Spinal cord (tissue), 10 donors: ENCODE results near the gene PDZD2. TPM values are rescaled to one million over a fixed set of nuclear protein-coding genes. Genes with fewer than 3 reads are reported as not detected.
A peak's percentile ranks its signal among the peaks of the same experiment; 100 is the strongest.

ENCODE experiments used
- DNase-seq, 6 donors: peaks; one replicate each; pipeline versions ENCODE4 v3.0.0 to v3.0.0-alpha.2; 2013 to 2015; ENCODE audit warnings: low spot score in 6 of 6, low read depth in 4 of 6
- H3K27ac ChIP-seq: one replicate; pipeline ENCODE4 v1.5.1; 2013; ENCODE audit warnings: low read depth, low read length, control low read depth
- H3K27me3 ChIP-seq: one replicate; pipeline ENCODE4 v1.6.1; 2013; ENCODE audit warnings: low read length; ENCODE audit not compliant: control insufficient read depth, insufficient read depth
- H3K36me3 ChIP-seq: one replicate; pipeline ENCODE4 v1.6.1; 2013; ENCODE audit warnings: low read length; ENCODE audit not compliant: control insufficient read depth, insufficient read depth
- H3K4me1 ChIP-seq: one replicate; pipeline ENCODE4 v1.6.1; 2013; ENCODE audit warnings: low read length; ENCODE audit not compliant: control insufficient read depth, insufficient read depth
- H3K4me3 ChIP-seq: one replicate; pipeline ENCODE4 v1.5.1; 2013; ENCODE audit warnings: low read depth, low read length, control low read depth
- H3K9me3 ChIP-seq: one replicate; pipeline ENCODE4 v1.6.1; 2013; ENCODE audit warnings: low read length; ENCODE audit not compliant: control insufficient read depth, insufficient read depth
- WGBS: methylation state at CpG from one replicate; pipeline ENCODE4 v1.1.5; 2013; ENCODE audit warnings: missing lambda C conversion rate; ENCODE audit not compliant: insufficient coverage; 5-methylcytosine and 5-hydroxymethylcytosine counted together
- polyA plus RNA-seq, 2 donors: library from polyadenylated mRNA; unstranded; fragments of 120-200 nt; gene quantifications; one replicate each; pipeline ENCODE4 v1.2.1, GENCODE V29; 2013; ENCODE audit not compliant: insufficient read length in 2 of 2
- total RNA-seq, 2 donors: library from RNA; depleted of rRNA in 1 of 2; stranded (reverse); fragments of 120-200 nt in 1 of 2; fragments of >200 nt in 1 of 2; gene quantifications; one replicate each; pipeline versions ENCODE4 v1.2.3 to v1.2.4, GENCODE V29; 2013 to 2014
- donor health status: healthy.

Gene PDZD2
- total and polyA plus RNA-seq, 4 donors = 22.1 to 40.2 (median 34.9) TPM

- Histone ChIP-seq H3K36me3 (peaks cover 27% of the 10 kb centered on the region), H3K9me3 (no peaks in the 10 kb centered on the region), H3K4me3 (no peak overlapping the region), H3K4me1 (peaks cover 37% of the 10 kb centered on the region), H3K27me3 (no peaks in the 10 kb centered on the region), H3K27ac (peak overlapping the region; percentile 58)
- WGBS = 24% methylated on average over 2 of the region's 6 CpGs
- DNase-seq = peak; percentile 68 to 94 (median 75)
Observed at GRCh38 chr5:32100230-32100629, 461.3 kb downstream of the PDZD2 start.

- WGBS = 47% methylated on average over 6 of the region's 8 CpGs
- Histone ChIP-seq H3K4me1 (peaks cover 37% of the 10 kb centered on the region), H3K4me3 (no peak overlapping the region), H3K27ac (peak overlapping the region; percentile 58), H3K27me3 (no peaks in the 10 kb centered on the region), H3K36me3 (peaks cover 27% of the 10 kb centered on the region), H3K9me3 (no peaks in the 10 kb centered on the region)
- peak in 2 of 6 donors; percentile 24 to 43 for DNase-seq
Observed at GRCh38 chr5:32100691-32101302, 461.9 kb downstream of the PDZD2 start.

GRCh38 chr5:32102254-32102986, 463.5 kb downstream of the PDZD2 start:
- Histone ChIP-seq H3K36me3 (peaks cover 25% of the 10 kb centered on the region), H3K27me3 (no peaks in the 10 kb centered on the region), H3K9me3 (no peaks in the 10 kb centered on the region), H3K27ac (no peak overlapping the region), H3K4me1 (peaks cover 37% of the 10 kb centered on the region), H3K4me3 (no peak overlapping the region)
- no peak for DNase-seq
- 68% methylated on average over 8 of the region's 12 CpGs for WGBS

- no peaks in the 10 kb centered on the region for H3K9me3 ChIP-seq
- H3K27me3 ChIP-seq = no peaks in the 10 kb centered on the region
- no peak overlapping the region for H3K27ac ChIP-seq
- DNase-seq = no peak
- no peak overlapping the region for H3K4me3 ChIP-seq
- 95% methylated on average over 11 of the region's 12 CpGs for WGBS
- H3K4me1 ChIP-seq = peaks cover 27% of the 10 kb centered on the region
- H3K36me3 ChIP-seq = peaks cover 17% of the 10 kb centered on the region
Observed at GRCh38 chr5:32103521-32103920, 464.6 kb downstream of the PDZD2 start.

GRCh38 chr5:32107291-32107690, 468.4 kb downstream of the PDZD2 start:
- H3K27ac ChIP-seq = no peak overlapping the region
- 90% methylated on average over 2 of the region's 4 CpGs for WGBS
- H3K36me3 ChIP-seq = peaks cover 13% of the 10 kb centered on the region

GRCh38 chr5:32108167-32108566, 469.2 kb downstream of the PDZD2 start:
- no CpG with 5 or more reads among the region's 4 CpGs for WGBS
- Histone ChIP-seq H3K4me1 (no peaks in the 10 kb centered on the region), H3K27ac (no peak overlapping the region), H3K27me3 (no peaks in the 10 kb centered on the region), H3K36me3 (peaks cover 15% of the 10 kb centered on the region), H3K4me3 (no peak overlapping the region), H3K9me3 (no peaks in the 10 kb centered on the region)
- no peak for DNase-seq

More at GRCh38 chr5:32107291-32107690, 468.4 kb downstream of the PDZD2 start:
- Histone ChIP-seq H3K9me3 (no peaks in the 10 kb centered on the region), H3K4me1 (peaks cover under 1% of the 10 kb centered on the region), H3K4me3 (no peak overlapping the region), H3K27me3 (no peaks in the 10 kb centered on the region)
- DNase-seq = no peak

GRCh38 chr5:32109236-32109635, 470.3 kb downstream of the PDZD2 start:
- Histone ChIP-seq H3K27ac (no peak overlapping the region), H3K27me3 (no peaks in the 10 kb centered on the region), H3K4me1 (no peaks in the 10 kb centered on the region), H3K36me3 (peaks cover 10% of the 10 kb centered on the region), H3K4me3 (no peak overlapping the region), H3K9me3 (no peaks in the 10 kb centered on the region)
- 92% methylated on average over 4 of the region's 10 CpGs for WGBS
- no peak for DNase-seq

DNA sequence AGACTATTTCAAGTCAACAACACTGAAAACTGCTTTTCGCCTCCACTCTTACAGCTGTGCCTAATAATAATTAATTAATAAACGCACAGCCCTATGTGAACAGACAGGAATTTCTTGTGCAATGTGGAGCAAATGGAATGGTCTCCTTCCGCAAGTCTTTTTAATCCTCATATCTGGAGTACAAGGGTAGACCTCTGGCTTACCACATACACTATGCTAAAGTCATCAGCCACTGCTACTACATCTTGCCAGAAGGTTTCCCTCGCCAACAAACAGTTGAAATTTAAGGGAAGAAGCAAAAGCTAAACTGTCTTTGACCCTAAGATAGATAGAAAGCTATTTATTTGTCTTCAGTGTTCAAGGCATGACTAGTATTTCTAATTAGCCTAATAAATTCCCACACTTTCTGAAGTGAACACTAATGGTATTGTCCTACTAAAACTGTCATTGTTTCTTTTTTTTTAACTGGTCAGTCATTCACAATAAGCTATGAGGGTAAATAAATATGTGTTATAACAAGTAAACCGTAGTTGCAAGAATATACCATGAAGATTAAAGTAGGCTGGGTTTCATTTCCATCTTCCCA, 471.3 kb downstream of the PDZD2 start:
- Histone ChIP-seq H3K4me3 (no peak overlapping the region), H3K27me3 (no peaks in the 10 kb centered on the region), H3K9me3 (no peaks in the 10 kb centered on the region), H3K4me1 (no peaks in the 10 kb centered on the region), H3K27ac (no peak overlapping the region), H3K36me3 (peaks cover 6% of the 10 kb centered on the region)
- no CpG with 5 or more reads among the region's 5 CpGs for WGBS
- peak in 2 of 6 donors; percentile 20 to 29 for DNase-seq

DNA sequence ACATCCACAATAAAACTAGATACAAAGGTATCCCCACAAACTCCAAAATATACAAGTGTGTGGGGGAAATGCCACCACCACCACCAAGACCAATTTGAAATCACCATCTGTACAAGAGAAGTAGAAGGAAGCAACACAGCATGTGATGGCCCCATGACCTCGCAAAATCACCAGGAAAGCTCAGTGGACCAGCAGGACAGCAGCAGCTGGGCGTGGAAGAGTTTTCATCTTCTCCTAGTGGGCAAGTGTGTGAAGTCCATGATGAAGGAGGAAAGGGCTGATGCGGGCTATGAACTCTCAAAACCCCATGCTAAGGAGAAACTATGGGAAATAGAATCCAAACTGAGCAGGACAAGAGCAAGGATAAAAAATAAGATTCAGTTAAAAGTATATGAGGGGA, 477.1 kb downstream of the PDZD2 start:
- Histone ChIP-seq H3K4me3 (no peak overlapping the region), H3K9me3 (no peaks in the 10 kb centered on the region), H3K36me3 (peaks cover 12% of the 10 kb centered on the region), H3K27me3 (no peaks in the 10 kb centered on the region), H3K4me1 (no peaks in the 10 kb centered on the region), H3K27ac (no peak overlapping the region)
- WGBS = 81% methylated on average over 3 of the region's 3 CpGs
- DNase-seq = no peak
